Measurements from ENCODE around the gene CIPC.

The CIPC gene

GRCh38 chr14:77058117-77058516 lies 39.9 kb upstream of the CIPC start:
- H3K27me3 ChIP-seq (ENCODE audit: low read length) = no peaks in the 10 kb centered on the region
- H3K9ac ChIP-seq (ENCODE audit: low read length) = no peak overlapping the region
- H3K79me2 ChIP-seq (ENCODE audit: insufficient read depth, low read length) = no peaks in the 10 kb centered on the region
- no peak overlapping the region for H2AFZ ChIP-seq (ENCODE audit: low read depth, low read length, severe bottlenecking)
- no peak overlapping the region for H3K4me3 ChIP-seq (ENCODE audit: insufficient read depth, low read length, poor library complexity, severe bottlenecking)
- H3F3A ChIP-seq (ENCODE audit: insufficient read depth) = no peaks in the 10 kb centered on the region
- H3K36me3 ChIP-seq (ENCODE audit: low read length) = no peaks in the 10 kb centered on the region
- no peaks in the 10 kb centered on the region for H3K9me3 ChIP-seq (ENCODE audit: insufficient read depth, low read length)
- no peak overlapping the region for H3K4me2 ChIP-seq (ENCODE audit: low read depth, low read length, poor library complexity, severe bottlenecking)
- no peak overlapping the region for H3K27ac ChIP-seq (ENCODE audit: low read depth, low read length)
- no peaks in the 10 kb centered on the region for H3K9me2 ChIP-seq (replicated peaks; ENCODE audit: insufficient read depth, low read length)
- no peaks in the 10 kb centered on the region for H4K20me1 ChIP-seq (ENCODE audit: low read depth, low read length)
- TF ChIP-seq EZH2phosphoT487 (conservative IDR thresholded peaks at IDR 0.05; ENCODE audit: low read length) = no peak
- no peak for TF ChIP-seq CTCF (IDR thresholded peaks at IDR 0.05; ENCODE audit: insufficient read depth, low read length, poor library complexity, severe bottlenecking)

DNA sequence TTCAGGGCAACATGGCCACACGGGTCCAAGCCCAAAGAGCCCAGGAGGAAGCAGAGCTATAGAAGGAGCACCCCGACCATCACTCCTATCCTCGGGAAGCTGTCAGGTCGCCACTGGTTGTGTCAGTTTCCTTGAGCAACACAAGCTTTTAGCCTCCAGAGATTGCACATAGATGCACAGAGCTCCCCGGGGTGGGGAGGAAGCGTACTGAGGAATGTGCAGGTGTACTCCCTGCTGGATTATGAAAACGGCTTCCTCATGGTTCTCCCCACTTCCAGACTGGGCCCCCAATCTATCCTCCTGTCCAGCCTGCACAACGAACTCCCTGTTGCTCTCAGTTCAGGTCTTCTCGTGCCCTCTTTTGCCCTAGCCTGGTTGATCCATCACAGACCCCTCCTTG lies 39.3 kb upstream of the CIPC start:
- Histone ChIP-seq H3K79me2 (ENCODE audit: insufficient read depth, low read length) (no peaks in the 10 kb centered on the region), H2AFZ (ENCODE audit: low read depth, low read length, severe bottlenecking) (no peak overlapping the region)

GRCh38 chr14:77059276-77059915 lies 38.7 kb upstream of the CIPC start:
- no peak overlapping the region for H3K4me2 ChIP-seq (ENCODE audit: low read depth, low read length, poor library complexity, severe bottlenecking)
- H3K27ac ChIP-seq (ENCODE audit: low read depth, low read length) = no peak overlapping the region
- no peaks in the 10 kb centered on the region for H3F3A ChIP-seq (ENCODE audit: insufficient read depth)
- H3K9ac ChIP-seq (ENCODE audit: low read length) = no peak overlapping the region
- no peaks in the 10 kb centered on the region for H3K36me3 ChIP-seq (ENCODE audit: low read length)
- no peaks in the 10 kb centered on the region for H3K27me3 ChIP-seq (ENCODE audit: low read length)
- no peak overlapping the region for H3K4me3 ChIP-seq (ENCODE audit: insufficient read depth, low read length, poor library complexity, severe bottlenecking)
- H3K79me2 ChIP-seq (ENCODE audit: insufficient read depth, low read length) = no peaks in the 10 kb centered on the region
- no peak overlapping the region for H2AFZ ChIP-seq (ENCODE audit: low read depth, low read length, severe bottlenecking)
- no peaks in the 10 kb centered on the region for H4K20me1 ChIP-seq (ENCODE audit: low read depth, low read length)
- no peaks in the 10 kb centered on the region for H3K9me2 ChIP-seq (replicated peaks; ENCODE audit: insufficient read depth, low read length)
- TF ChIP-seq EZH2phosphoT487 (conservative IDR thresholded peaks at IDR 0.05; ENCODE audit: low read length) (no peak), CTCF (IDR thresholded peaks at IDR 0.05; ENCODE audit: insufficient read depth, low read length, poor library complexity, severe bottlenecking) (no peak)
- no peaks in the 10 kb centered on the region for H3K9me3 ChIP-seq (ENCODE audit: insufficient read depth, low read length)

More for the DNA sequence above, 39.3 kb upstream of the CIPC start:
- no peak overlapping the region for H3K27ac ChIP-seq (ENCODE audit: low read depth, low read length)
- no peak overlapping the region for H3K9ac ChIP-seq (ENCODE audit: low read length)
- no peaks in the 10 kb centered on the region for H3K9me2 ChIP-seq (replicated peaks; ENCODE audit: insufficient read depth, low read length)
- no peaks in the 10 kb centered on the region for H3K9me3 ChIP-seq (ENCODE audit: insufficient read depth, low read length)
- H4K20me1 ChIP-seq (ENCODE audit: low read depth, low read length) = no peaks in the 10 kb centered on the region
- no peak overlapping the region for H3K4me3 ChIP-seq (ENCODE audit: insufficient read depth, low read length, poor library complexity, severe bottlenecking)
- H3K27me3 ChIP-seq (ENCODE audit: low read length) = no peaks in the 10 kb centered on the region
- no peak overlapping the region for H3K4me2 ChIP-seq (ENCODE audit: low read depth, low read length, poor library complexity, severe bottlenecking)
- H3F3A ChIP-seq (ENCODE audit: insufficient read depth) = no peaks in the 10 kb centered on the region
- TF ChIP-seq CTCF (IDR thresholded peaks at IDR 0.05; ENCODE audit: insufficient read depth, low read length, poor library complexity, severe bottlenecking) (no peak), EZH2phosphoT487 (conservative IDR thresholded peaks at IDR 0.05; ENCODE audit: low read length) (no peak)
- no peaks in the 10 kb centered on the region for H3K36me3 ChIP-seq (ENCODE audit: low read length)

All from SU-DHL-6 (cell line).